Natural killer cell (primary cell): ENCODE measurements around the gene SP2. TPM values are rescaled to one million over a fixed set of nuclear protein-coding genes. Genes with fewer than 3 reads are reported as not detected.

Experiments
- ATAC-seq, 3 donors: fragments of 150-1000 bp in 2 of 3; fragments of 200-7000 bp in 1 of 3; cut with Tn5 transposase; 1 replicate in 1 of 3; 2 replicates in 2 of 3; pipeline ENCODE4 v1.10.0; 2021; ENCODE audit warnings: mild to moderate bottlenecking in 2 of 3, moderate library complexity in 2 of 3
- DNase-seq, 2 donors: peaks; one replicate each; pipeline versions ENCODE4 v3.0.0 to v3.0.0-alpha.2; 2013 to 2021; ENCODE audit warnings: mixed read lengths in 1 of 2
- H3K27ac ChIP-seq: one replicate; pipeline ENCODE4 v1.5.1; 2013; ENCODE audit warnings: mild to moderate bottlenecking, low read length
- H3K27me3 ChIP-seq: one replicate; pipeline ENCODE4 v1.6.1; 2013; ENCODE audit warnings: low read length; ENCODE audit not compliant: control insufficient read depth, insufficient read depth
- H3K36me3 ChIP-seq: one replicate; pipeline ENCODE4 v1.6.1; 2013; ENCODE audit warnings: low read length; ENCODE audit not compliant: control insufficient read depth, insufficient read depth
- H3K4me1 ChIP-seq: one replicate; pipeline ENCODE4 v1.6.1; 2013; ENCODE audit warnings: low read length; ENCODE audit not compliant: control insufficient read depth, insufficient read depth
- H3K4me3 ChIP-seq: one replicate; pipeline ENCODE4 v1.5.1; 2013; ENCODE audit warnings: low read length
- H3K9me3 ChIP-seq: one replicate; pipeline ENCODE4 v1.6.1; 2013; ENCODE audit warnings: low read length; ENCODE audit not compliant: control insufficient read depth, insufficient read depth
- H3K27ac Mint-ChIP-seq, 2 donors: one replicate each; pipeline ENCODE4 v1.8.0; 2022; ENCODE audit warnings: mild to moderate bottlenecking in 2 of 2, mixed read lengths in 2 of 2, moderate library complexity in 1 of 2
- H3K27me3 Mint-ChIP-seq, 2 donors: one replicate each; pipeline ENCODE4 v1.8.0; 2022; ENCODE audit warnings: low read depth in 2 of 2, mixed read lengths in 2 of 2
- H3K36me3 Mint-ChIP-seq: one replicate; pipeline ENCODE4 v1.8.0; 2022; ENCODE audit warnings: mixed read lengths
- H3K4me1 Mint-ChIP-seq, 2 donors: one replicate each; pipeline ENCODE4 v1.8.0; 2022; ENCODE audit warnings: mixed read lengths in 2 of 2
- H3K4me3 Mint-ChIP-seq: one replicate; pipeline ENCODE4 v1.8.0; 2022; ENCODE audit warnings: mild to moderate bottlenecking, moderate library complexity, mixed read lengths
- H3K9me3 Mint-ChIP-seq, 2 donors: one replicate each; pipeline ENCODE4 v1.8.0; 2022; ENCODE audit warnings: mixed read lengths in 2 of 2
- WGBS: methylation state at CpG from one replicate; pipeline ENCODE4 v1.1.7; 2013; ENCODE audit warnings: missing lambda C conversion rate; ENCODE audit not compliant: insufficient coverage; 5-methylcytosine and 5-hydroxymethylcytosine counted together
- intact Hi-C: fragments of 100-400 bp; cut with micrococcal nuclease; formaldehyde crosslinking; loops from one replicate; pipeline ENCODE4 v1.14.2; 2022
- total RNA-seq, 4 donors: library from RNA; stranded (reverse); fragments of 120-200 nt in 1 of 4; gene quantifications; one replicate each; pipeline versions ENCODE4 v1.2.3 to v1.2.4, GENCODE V29; 2013 to 2022
- TF ChIP-seq, protein P1 (sequence below): fragments of 200-600 bp; IDR thresholded peaks from one replicate; pipeline ENCODE4 v1.8.0; 2022; ENCODE audit warnings: antibody characterized with exemption

SP2 gene
- total RNA-seq, 3 donors from 2014 or later (not counting 1 experiment from before 2014, with no cell fraction given) = 29.4 to 44.1 (median 33.1) TPM

DNA sequence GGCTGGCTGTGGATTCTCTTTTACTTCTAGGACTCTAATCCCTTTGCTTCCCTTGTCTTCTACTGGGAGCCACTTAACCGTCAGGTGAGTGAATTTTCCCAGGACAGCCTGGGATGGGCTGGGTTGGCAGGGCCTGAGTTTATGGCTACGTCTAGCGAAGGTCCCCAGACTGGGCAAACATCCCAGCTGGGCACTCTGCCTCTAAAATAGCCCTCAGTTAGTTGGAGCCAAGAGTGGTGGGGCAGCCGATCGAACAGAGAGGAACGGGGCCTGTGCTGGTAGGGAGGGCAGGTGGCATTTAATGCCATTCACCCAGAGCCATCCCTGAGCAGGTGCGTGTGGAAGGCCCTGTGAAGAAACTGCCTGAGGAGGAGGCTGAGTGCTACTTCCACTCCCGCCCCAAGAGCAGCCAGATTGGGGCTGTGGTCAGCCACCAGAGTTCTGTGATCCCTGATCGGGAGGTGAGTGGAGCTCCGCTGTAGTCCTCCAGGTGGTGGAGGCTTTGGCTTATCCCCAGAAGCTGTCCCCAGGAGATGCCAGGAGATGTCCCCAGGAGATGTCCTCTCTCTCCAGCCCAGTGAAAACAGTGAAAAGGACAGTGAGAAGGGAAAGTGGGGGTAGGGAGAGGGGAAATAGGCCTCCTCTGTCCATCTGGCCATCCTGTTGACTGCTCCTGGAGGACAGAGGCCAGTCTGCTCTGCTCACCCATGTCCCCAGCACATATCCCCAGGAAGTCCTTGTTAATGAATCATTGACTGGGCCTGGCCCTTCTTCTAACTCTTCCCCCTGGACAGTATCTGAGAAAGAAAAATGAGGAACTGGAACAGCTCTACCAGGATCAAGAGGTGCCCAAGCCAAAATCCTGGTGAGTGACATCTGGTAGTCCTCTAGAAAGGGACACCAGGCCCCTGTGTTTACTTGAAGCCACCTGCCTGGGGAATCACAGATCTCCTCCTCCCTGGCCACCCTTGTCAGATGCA is 49.8 kb downstream of the SP2 start:
- no peaks in the 10 kb centered on the region for H3K27me3 Mint-ChIP-seq
- intact Hi-C loops = loop anchor here (10.0 kb wide), 3 partner anchors 111 to 159 kb away; partner anchors contain the start of genes CBX1, LRRC46, MRPL10 and SNX11
- peak overlapping the region; percentile 63 to 83 for H3K27ac Mint-ChIP-seq
- Histone ChIP-seq H3K9me3 (no peaks in the 10 kb centered on the region), H3K4me1 (peaks cover 52% of the 10 kb centered on the region), H3K27ac (no peak overlapping the region), H3K27me3 (no peaks in the 10 kb centered on the region), H3K4me3 (no peak overlapping the region), H3K36me3 (peaks cover 6% of the 10 kb centered on the region)
- H3K4me3 Mint-ChIP-seq = peak overlapping the region; percentile 3
- no peak for ATAC-seq
- H3K4me1 Mint-ChIP-seq = peaks cover 34 to 53% of the 10 kb centered on the region in 2 donors
- H3K36me3 Mint-ChIP-seq = no peaks in the 10 kb centered on the region
- TF ChIP-seq, protein P1, sequence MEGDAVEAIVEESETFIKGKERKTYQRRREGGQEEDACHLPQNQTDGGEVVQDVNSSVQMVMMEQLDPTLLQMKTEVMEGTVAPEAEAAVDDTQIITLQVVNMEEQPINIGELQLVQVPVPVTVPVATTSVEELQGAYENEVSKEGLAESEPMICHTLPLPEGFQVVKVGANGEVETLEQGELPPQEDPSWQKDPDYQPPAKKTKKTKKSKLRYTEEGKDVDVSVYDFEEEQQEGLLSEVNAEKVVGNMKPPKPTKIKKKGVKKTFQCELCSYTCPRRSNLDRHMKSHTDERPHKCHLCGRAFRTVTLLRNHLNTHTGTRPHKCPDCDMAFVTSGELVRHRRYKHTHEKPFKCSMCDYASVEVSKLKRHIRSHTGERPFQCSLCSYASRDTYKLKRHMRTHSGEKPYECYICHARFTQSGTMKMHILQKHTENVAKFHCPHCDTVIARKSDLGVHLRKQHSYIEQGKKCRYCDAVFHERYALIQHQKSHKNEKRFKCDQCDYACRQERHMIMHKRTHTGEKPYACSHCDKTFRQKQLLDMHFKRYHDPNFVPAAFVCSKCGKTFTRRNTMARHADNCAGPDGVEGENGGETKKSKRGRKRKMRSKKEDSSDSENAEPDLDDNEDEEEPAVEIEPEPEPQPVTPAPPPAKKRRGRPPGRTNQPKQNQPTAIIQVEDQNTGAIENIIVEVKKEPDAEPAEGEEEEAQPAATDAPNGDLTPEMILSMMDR = no peak
- 90% methylated on average over 10 of the region's 10 CpGs for WGBS
- H3K9me3 Mint-ChIP-seq = no peaks in the 10 kb centered on the region
- no peak for DNase-seq

DNA sequence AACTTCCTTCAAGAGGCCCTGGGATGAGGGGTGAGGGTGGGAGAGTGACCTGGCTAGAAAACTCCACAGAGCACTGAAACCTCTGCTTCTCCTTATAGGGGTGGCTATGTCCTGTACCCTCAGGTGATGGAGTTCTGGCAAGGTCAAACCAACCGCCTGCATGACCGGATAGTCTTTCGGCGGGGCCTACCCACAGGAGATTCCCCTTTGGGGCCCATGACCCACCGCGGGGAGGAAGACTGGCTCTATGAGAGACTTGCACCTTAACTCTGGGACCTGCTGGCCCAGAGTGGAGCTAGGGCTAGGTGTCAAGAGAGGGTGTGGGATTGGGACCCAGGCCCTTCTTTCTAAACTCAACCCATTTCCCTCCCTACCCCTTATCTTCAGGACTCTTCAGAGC is 50.5 kb downstream of the SP2 start:
- Mint-ChIP-seq H3K4me1 (peaks cover 27 to 46% of the 10 kb centered on the region in 2 donors), H3K9me3 (no peaks in the 10 kb centered on the region), H3K36me3 (no peaks in the 10 kb centered on the region), H3K27ac (peak overlapping the region in 1 of 2 donors; percentile 38), H3K4me3 (no peak overlapping the region), H3K27me3 (no peaks in the 10 kb centered on the region)
- intact Hi-C loops = loop anchor here (10.0 kb wide), 3 partner anchors 112 to 158 kb away; partner anchors contain the start of genes CBX1, LRRC46, MRPL10 and SNX11
- ATAC-seq (no peak), DNase-seq (no peak)
- TF ChIP-seq, protein P1 = no peak
- 91% methylated on average over 6 of the region's 6 CpGs for WGBS
- H3K9me3 ChIP-seq = no peaks in the 10 kb centered on the region
- H3K36me3 ChIP-seq = peaks cover 6% of the 10 kb centered on the region
- H3K4me1 ChIP-seq = peaks cover 47% of the 10 kb centered on the region
- H3K27me3 ChIP-seq = no peaks in the 10 kb centered on the region
- no peak overlapping the region for H3K4me3 ChIP-seq
- H3K27ac ChIP-seq = no peak overlapping the region

DNA sequence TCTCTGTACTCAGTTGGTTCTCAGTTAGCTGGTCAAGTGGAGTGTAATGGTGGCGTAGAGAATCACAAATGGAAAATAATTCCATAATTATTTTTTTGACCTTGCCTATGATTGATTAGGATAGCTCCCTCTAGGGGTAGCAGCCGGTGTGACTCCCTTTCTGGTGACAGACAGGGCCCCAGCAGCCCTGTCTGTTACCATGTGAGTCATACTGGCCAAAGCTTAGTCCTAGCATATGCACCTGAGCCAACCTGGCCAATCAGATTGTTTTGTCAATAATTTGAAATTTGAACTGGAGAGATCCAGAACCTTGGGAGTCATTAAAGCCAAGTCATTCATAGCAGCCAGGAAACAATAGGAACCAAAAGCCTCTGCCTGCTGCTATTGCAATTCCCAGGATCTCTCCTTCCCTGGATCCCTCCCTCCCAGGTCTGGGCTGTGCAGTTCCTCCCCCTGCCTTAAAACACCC is 50.9 kb downstream of the SP2 start:
- ATAC-seq (peak; percentile 84 to 90 (median 90)), DNase-seq (peak; percentile 61 to 82)
- H3K27me3 ChIP-seq = no peaks in the 10 kb centered on the region
- intact Hi-C loops = loop anchor here (10.0 kb wide), 3 partner anchors 112 to 158 kb away; partner anchors contain the start of genes CBX1, LRRC46, MRPL10 and SNX11
- no peak overlapping the region for H3K4me3 ChIP-seq
- Mint-ChIP-seq H3K36me3 (no peaks in the 10 kb centered on the region), H3K4me3 (no peak overlapping the region), H3K27me3 (no peaks in the 10 kb centered on the region), H3K9me3 (no peaks in the 10 kb centered on the region), H3K4me1 (peaks cover 22 to 41% of the 10 kb centered on the region in 2 donors), H3K27ac (peak overlapping the region in 1 of 2 donors; percentile 38)
- H3K27ac ChIP-seq = no peak overlapping the region
- TF ChIP-seq, protein P1 = peak; percentile 75
- no peaks in the 10 kb centered on the region for H3K9me3 ChIP-seq
- H3K36me3 ChIP-seq = peaks cover 6% of the 10 kb centered on the region
- peaks cover 43% of the 10 kb centered on the region for H3K4me1 ChIP-seq
- 0% methylated on average over 1 of the region's 2 CpGs for WGBS
